Measurements from ENCODE around the gene CPVL.

The CPVL gene

GRCh38 chr7:29091715-29092114 lies 54.6 kb downstream of the CPVL start:
- TF ChIP-seq, protein P1, sequence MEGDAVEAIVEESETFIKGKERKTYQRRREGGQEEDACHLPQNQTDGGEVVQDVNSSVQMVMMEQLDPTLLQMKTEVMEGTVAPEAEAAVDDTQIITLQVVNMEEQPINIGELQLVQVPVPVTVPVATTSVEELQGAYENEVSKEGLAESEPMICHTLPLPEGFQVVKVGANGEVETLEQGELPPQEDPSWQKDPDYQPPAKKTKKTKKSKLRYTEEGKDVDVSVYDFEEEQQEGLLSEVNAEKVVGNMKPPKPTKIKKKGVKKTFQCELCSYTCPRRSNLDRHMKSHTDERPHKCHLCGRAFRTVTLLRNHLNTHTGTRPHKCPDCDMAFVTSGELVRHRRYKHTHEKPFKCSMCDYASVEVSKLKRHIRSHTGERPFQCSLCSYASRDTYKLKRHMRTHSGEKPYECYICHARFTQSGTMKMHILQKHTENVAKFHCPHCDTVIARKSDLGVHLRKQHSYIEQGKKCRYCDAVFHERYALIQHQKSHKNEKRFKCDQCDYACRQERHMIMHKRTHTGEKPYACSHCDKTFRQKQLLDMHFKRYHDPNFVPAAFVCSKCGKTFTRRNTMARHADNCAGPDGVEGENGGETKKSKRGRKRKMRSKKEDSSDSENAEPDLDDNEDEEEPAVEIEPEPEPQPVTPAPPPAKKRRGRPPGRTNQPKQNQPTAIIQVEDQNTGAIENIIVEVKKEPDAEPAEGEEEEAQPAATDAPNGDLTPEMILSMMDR (IDR thresholded peaks at IDR 0.05; ENCODE audit: low read depth, low read length) = no peak
- H3K4me3 ChIP-seq (ENCODE audit: low read depth, low read length) = 0 out of 2 replicates have a peak overlapping the region, but pooled peaks have one; percentile 5

GRCh38 chr7:29090836-29091601 lies 55.3 kb downstream of the CPVL start:
- TF ChIP-seq, protein P1 (IDR thresholded peaks at IDR 0.05; ENCODE audit: low read depth, low read length) = no peak
- 0 out of 2 replicates have a peak overlapping the region, but pooled peaks have one; percentile 5 for H3K4me3 ChIP-seq (ENCODE audit: low read depth, low read length)

DNA sequence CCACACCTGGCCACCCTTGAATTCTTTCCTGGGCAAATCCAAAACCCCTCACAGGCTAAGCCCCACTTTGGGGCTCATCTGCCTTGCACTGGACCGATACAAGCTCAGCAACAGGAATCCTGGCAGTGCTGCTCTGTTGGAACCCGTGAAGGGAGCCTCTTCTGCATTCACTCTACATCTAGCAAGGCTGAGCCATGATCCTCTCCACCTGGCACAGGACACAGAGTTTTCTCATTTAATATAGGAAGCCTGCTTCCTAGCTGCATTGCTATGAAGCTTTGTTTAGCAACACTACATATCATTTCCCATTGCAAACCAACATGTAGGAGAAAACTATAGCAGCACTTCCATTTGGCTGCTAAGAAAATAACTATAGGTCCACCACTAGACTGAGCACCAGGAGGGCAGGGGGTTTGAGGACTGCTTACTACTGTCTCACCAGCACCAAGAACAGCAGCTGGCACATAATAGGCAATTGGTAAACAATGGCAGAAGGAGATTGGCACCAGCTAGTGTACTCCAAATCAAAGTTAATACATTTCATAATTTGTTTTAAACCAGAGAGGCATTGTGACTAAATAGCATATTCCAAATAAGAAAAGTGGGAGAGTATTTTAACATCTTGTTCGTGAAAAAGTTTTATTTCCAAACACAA lies 56.1 kb downstream of the CPVL start:
- TF ChIP-seq, protein P1 (IDR thresholded peaks at IDR 0.05; ENCODE audit: low read depth, low read length) = no peak
- no peak overlapping the region for H3K4me3 ChIP-seq (ENCODE audit: low read depth, low read length)

DNA sequence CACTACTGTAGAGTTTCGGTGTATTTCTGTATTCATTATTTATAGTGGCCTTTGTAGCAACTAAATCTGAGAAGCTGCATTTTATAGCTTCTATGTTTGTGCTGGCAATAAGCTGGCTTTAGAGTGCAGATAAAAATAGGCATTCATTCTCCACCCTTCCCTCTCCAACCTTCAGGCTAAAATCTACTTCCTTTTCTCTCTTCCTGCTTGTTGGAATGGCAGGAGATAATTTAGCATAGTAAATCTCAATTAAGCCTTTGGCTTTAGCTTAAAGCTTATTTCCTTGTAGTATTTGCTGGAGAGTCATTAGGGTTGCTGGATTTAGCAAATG lies 58.5 kb downstream of the CPVL start:
- TF ChIP-seq, protein P1 (IDR thresholded peaks at IDR 0.05; ENCODE audit: low read depth, low read length) = no peak
- H3K4me3 ChIP-seq (ENCODE audit: low read depth, low read length) = no peak overlapping the region

- H3K4me3 ChIP-seq (ENCODE audit: low read depth, low read length) = no peak overlapping the region
- TF ChIP-seq, protein P1 (IDR thresholded peaks at IDR 0.05; ENCODE audit: low read depth, low read length) = no peak
Observed at GRCh38 chr7:29086545-29086944, 59.8 kb downstream of the CPVL start.

- no peak overlapping the region for H3K4me3 ChIP-seq (ENCODE audit: low read depth, low read length)
- TF ChIP-seq, protein P1 (IDR thresholded peaks at IDR 0.05; ENCODE audit: low read depth, low read length) = no peak
Observed at GRCh38 chr7:29084832-29085231, 61.5 kb downstream of the CPVL start.

- no peak overlapping the region for H3K4me3 ChIP-seq (ENCODE audit: low read depth, low read length)
- TF ChIP-seq, protein P1 (IDR thresholded peaks at IDR 0.05; ENCODE audit: low read depth, low read length) = no peak
Observed at GRCh38 chr7:29080803-29081202, 65.5 kb downstream of the CPVL start.
